Muscle of leg (tissue), 11 donors: ENCODE measurements around the gene SLC6A13. TPM values are rescaled to one million over a fixed set of nuclear protein-coding genes. Genes with fewer than 3 reads are reported as not detected.

ENCODE experiments used
- DNase-seq: peaks from one replicate; pipeline ENCODE4 v3.0.0; 2013
- H3K27ac ChIP-seq: one replicate; pipeline ENCODE4 v1.5.1; 2013; ENCODE audit warnings: mild to moderate bottlenecking, low read length, control low read depth
- H3K27me3 ChIP-seq: one replicate; pipeline ENCODE4 v1.6.1; 2013; ENCODE audit warnings: low read length; ENCODE audit not compliant: control insufficient read depth, insufficient read depth
- H3K36me3 ChIP-seq: one replicate; pipeline ENCODE4 v1.6.1; 2013; ENCODE audit warnings: low read length; ENCODE audit not compliant: control insufficient read depth, insufficient read depth
- H3K4me1 ChIP-seq: one replicate; pipeline ENCODE4 v1.6.1; 2013; ENCODE audit warnings: low read length; ENCODE audit not compliant: control insufficient read depth, insufficient read depth
- H3K4me3 ChIP-seq: one replicate; pipeline ENCODE4 v1.5.1; 2013; ENCODE audit warnings: low read length, control low read depth
- H3K9me3 ChIP-seq: replicated peaks from 2 replicates; pipeline ENCODE4 v1.6.1; 2013; ENCODE audit warnings: low read depth, low read length; ENCODE audit not compliant: control insufficient read depth
- WGBS: methylation state at CpG from one replicate; pipeline ENCODE4 v1.1.5; 2013; ENCODE audit warnings: missing lambda C conversion rate; ENCODE audit not compliant: insufficient coverage; 5-methylcytosine and 5-hydroxymethylcytosine counted together
- polyA plus RNA-seq, 8 donors: library from polyadenylated mRNA; unstranded; fragments of 120-200 nt; gene quantifications; one replicate each; pipeline versions ENCODE4 v1.2.1 to v1.2.3, GENCODE V29; 2013; ENCODE audit warnings: inconsistent platforms in 1 of 8, low replicate concordance in 1 of 8; ENCODE audit not compliant: insufficient read length in 8 of 8, insufficient read depth in 1 of 8
- total RNA-seq: library from RNA; stranded (reverse); fragments of 120-200 nt; gene quantifications from one replicate; pipeline ENCODE4 v1.2.4, GENCODE V29; 2013

The SLC6A13 gene
- total and polyA plus RNA-seq, 9 donors, result 0.77 to 7.5 (median 2.7) TPM

GRCh38 chr12:211639-212414 is 50.8 kb downstream of the SLC6A13 start:
- WGBS, result 84% methylated on average over 11 of the region's 16 CpGs

GRCh38 chr12:211142-211465 is 51.5 kb downstream of the SLC6A13 start:
- H3K36me3 ChIP-seq, result no peaks in the 10 kb centered on the region
- WGBS, result 46% methylated on average over 1 of the region's 3 CpGs
- H3K9me3 ChIP-seq, result no peaks in the 10 kb centered on the region
- H3K4me1 ChIP-seq, result peaks cover 15% of the 10 kb centered on the region
- no peak for DNase-seq
- H3K4me3 ChIP-seq, result no peak overlapping the region
- H3K27me3 ChIP-seq, result peaks cover 39% of the 10 kb centered on the region
- no peak overlapping the region for H3K27ac ChIP-seq

More at GRCh38 chr12:211639-212414, 50.8 kb downstream of the SLC6A13 start:
- Histone ChIP-seq H3K4me3 (no peak overlapping the region), H3K4me1 (peaks cover 15% of the 10 kb centered on the region), H3K27me3 (peaks cover 35% of the 10 kb centered on the region), H3K36me3 (no peaks in the 10 kb centered on the region), H3K27ac (peak overlapping the region; percentile 13), H3K9me3 (no peaks in the 10 kb centered on the region)
- no peak for DNase-seq

GRCh38 chr12:210277-211141 is 52.1 kb downstream of the SLC6A13 start:
- H3K4me1 ChIP-seq, result peaks cover 15% of the 10 kb centered on the region
- H3K36me3 ChIP-seq, result no peaks in the 10 kb centered on the region
- no peak for DNase-seq
- no peaks in the 10 kb centered on the region for H3K9me3 ChIP-seq
- H3K27ac ChIP-seq, result no peak overlapping the region
- 56% methylated on average over 12 of the region's 16 CpGs for WGBS
- no peak overlapping the region for H3K4me3 ChIP-seq
- H3K27me3 ChIP-seq, result peaks cover 39% of the 10 kb centered on the region

GRCh38 chr12:209851-210250 is 52.8 kb downstream of the SLC6A13 start:
- H3K9me3 ChIP-seq, result no peaks in the 10 kb centered on the region
- peaks cover 39% of the 10 kb centered on the region for H3K27me3 ChIP-seq
- H3K4me1 ChIP-seq, result peaks cover 15% of the 10 kb centered on the region
- 84% methylated on average over 7 of the region's 12 CpGs for WGBS
- no peak overlapping the region for H3K27ac ChIP-seq
- H3K4me3 ChIP-seq, result no peak overlapping the region
- DNase-seq, result no peak
- no peaks in the 10 kb centered on the region for H3K36me3 ChIP-seq

- DNase-seq, result no peak
- no peak overlapping the region for H3K27ac ChIP-seq
- no peak overlapping the region for H3K4me3 ChIP-seq
- H3K36me3 ChIP-seq, result no peaks in the 10 kb centered on the region
- H3K4me1 ChIP-seq, result peaks cover 18% of the 10 kb centered on the region
- no peaks in the 10 kb centered on the region for H3K9me3 ChIP-seq
- 89% methylated on average over 14 of the region's 15 CpGs for WGBS
- peaks cover 38% of the 10 kb centered on the region for H3K27me3 ChIP-seq
Observed at GRCh38 chr12:209246-209645, 53.4 kb downstream of the SLC6A13 start.

GRCh38 chr12:208813-209212 is 53.8 kb downstream of the SLC6A13 start:
- Histone ChIP-seq H3K4me1 (peaks cover 22% of the 10 kb centered on the region), H3K27me3 (peaks cover 38% of the 10 kb centered on the region), H3K27ac (no peak overlapping the region), H3K36me3 (no peaks in the 10 kb centered on the region), H3K4me3 (no peak overlapping the region), H3K9me3 (no peaks in the 10 kb centered on the region)
- 63% methylated on average over 4 of the region's 4 CpGs for WGBS
- no peak for DNase-seq

- WGBS, result 87% methylated on average over 4 of the region's 10 CpGs
- H3K27me3 ChIP-seq, result peaks cover 29% of the 10 kb centered on the region
- no peak overlapping the region for H3K4me3 ChIP-seq
- no peaks in the 10 kb centered on the region for H3K9me3 ChIP-seq
- H3K27ac ChIP-seq, result no peak overlapping the region
- no peaks in the 10 kb centered on the region for H3K36me3 ChIP-seq
- peaks cover 15% of the 10 kb centered on the region for H3K4me1 ChIP-seq
- DNase-seq, result no peak
Observed at GRCh38 chr12:207804-208203, 54.8 kb downstream of the SLC6A13 start.

- Histone ChIP-seq H3K9me3 (no peaks in the 10 kb centered on the region), H3K27ac (no peak overlapping the region), H3K4me1 (peaks cover 19% of the 10 kb centered on the region), H3K36me3 (no peaks in the 10 kb centered on the region), H3K27me3 (peaks cover 31% of the 10 kb centered on the region), H3K4me3 (no peak overlapping the region)
- whole genome bisulfite sequencing, result 81% methylated on average over 20 of the region's 21 CpGs
- DNase-seq, result no peak
Observed at GRCh38 chr12:206746-207440, 55.7 kb downstream of the SLC6A13 start.

GRCh38 chr12:205026-205425 is 57.6 kb downstream of the SLC6A13 start:
- DNase-seq, result no peak
- Histone ChIP-seq H3K36me3 (no peaks in the 10 kb centered on the region), H3K27me3 (peaks cover 34% of the 10 kb centered on the region), H3K27ac (no peak overlapping the region), H3K9me3 (no peaks in the 10 kb centered on the region), H3K4me3 (no peak overlapping the region), H3K4me1 (peaks cover 22% of the 10 kb centered on the region)
- WGBS, result 84% methylated on average over 3 of the region's 4 CpGs

GRCh38 chr12:204261-204678 is 58.4 kb downstream of the SLC6A13 start:
- H3K36me3 ChIP-seq, result no peaks in the 10 kb centered on the region
- no peak overlapping the region for H3K4me3 ChIP-seq
- H3K27me3 ChIP-seq, result peaks cover 32% of the 10 kb centered on the region
- 82% methylated on average over 8 of the region's 11 CpGs for WGBS
- no peak overlapping the region for H3K27ac ChIP-seq
- H3K4me1 ChIP-seq, result peaks cover 22% of the 10 kb centered on the region
- H3K9me3 ChIP-seq, result no peaks in the 10 kb centered on the region
- DNase-seq, result no peak
